Raji (cell line): Measurements from ENCODE around the gene PYROXD2.

Experiments
- POLR2A ChIP-seq: IDR thresholded peaks from 2 replicates; pipeline ENCODE4 v1.6.1; 2011; ENCODE audit warnings: low read depth, low read length, control low read depth; ENCODE audit not compliant: insufficient read depth

PYROXD2 gene

DNA sequence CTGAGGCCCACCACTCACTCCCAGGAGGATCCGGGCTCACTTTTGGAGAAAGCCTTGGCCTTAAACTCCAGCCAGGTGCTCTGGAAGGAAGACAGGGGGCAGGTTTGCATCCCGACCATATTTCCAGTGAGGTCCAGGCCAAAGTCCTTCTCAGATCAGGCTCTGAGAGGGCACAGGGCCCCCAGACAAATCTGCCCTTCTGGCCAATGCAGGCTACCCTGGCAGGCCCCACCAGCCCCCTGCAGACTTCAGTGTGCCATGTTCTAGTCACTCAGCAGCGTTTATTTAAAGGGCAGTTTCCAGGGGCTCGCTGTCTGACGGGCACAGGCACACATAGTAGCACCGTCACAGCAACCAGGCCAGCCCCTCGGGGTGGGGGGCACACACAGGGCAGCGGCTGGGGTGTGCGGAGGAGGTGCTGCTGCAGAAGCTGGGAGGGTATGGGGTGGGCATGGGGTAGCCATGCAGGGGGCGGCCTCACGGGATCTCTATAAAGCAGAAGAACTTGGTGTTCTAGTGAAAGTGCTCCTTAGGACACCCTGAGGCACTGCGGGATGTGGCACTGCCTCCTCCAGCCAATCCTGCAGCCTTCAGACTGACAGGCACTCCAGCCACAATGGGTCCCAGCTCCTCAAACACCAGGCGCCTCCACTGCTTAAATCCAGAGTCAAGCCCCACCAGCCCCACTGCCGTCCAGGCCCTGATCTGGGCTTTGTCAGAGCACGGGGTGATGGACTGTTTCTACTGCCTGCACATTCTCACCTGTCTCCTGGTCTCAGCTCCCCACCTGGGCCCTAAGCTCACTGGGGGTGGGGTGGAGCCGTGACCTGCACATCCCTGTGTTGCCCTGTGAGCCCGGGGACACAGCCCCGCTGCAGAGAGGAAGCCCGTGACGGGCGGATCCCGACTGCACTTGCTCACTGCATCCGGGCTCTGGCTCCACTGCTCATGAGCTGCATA is 9.6 kb upstream of the PYROXD2 start:
- TF ChIP-seq POLR2A: no peak

DNA sequence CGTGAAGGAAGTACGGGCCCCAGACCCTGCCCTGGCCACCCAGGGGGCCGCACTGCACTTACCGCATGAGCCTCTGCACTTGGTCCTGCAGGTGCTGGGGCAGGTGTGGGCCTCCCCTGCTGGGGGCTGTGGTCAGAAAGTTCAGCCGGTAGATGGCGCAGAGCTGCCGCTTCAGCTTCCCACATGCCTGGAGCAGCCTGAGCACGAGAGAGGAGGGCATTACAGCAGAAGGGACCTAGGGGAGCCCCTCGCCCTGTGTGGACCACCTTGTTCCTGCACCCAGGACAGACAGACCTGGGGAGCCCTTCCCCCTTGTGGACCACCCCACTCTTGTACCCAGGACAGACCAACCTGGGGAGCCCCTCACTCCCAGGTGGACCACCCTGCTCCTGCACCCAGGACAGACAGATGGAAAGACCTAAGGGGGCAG is 8.7 kb upstream of the PYROXD2 start:
- TF ChIP-seq POLR2A: no peak

- TF ChIP-seq POLR2A: no peak
Observed at GRCh38 chr10:98422182-98422581, 7.2 kb upstream of the PYROXD2 start.

- TF ChIP-seq POLR2A: no peak
Observed at GRCh38 chr10:98420786-98421185, 5.8 kb upstream of the PYROXD2 start.

DNA sequence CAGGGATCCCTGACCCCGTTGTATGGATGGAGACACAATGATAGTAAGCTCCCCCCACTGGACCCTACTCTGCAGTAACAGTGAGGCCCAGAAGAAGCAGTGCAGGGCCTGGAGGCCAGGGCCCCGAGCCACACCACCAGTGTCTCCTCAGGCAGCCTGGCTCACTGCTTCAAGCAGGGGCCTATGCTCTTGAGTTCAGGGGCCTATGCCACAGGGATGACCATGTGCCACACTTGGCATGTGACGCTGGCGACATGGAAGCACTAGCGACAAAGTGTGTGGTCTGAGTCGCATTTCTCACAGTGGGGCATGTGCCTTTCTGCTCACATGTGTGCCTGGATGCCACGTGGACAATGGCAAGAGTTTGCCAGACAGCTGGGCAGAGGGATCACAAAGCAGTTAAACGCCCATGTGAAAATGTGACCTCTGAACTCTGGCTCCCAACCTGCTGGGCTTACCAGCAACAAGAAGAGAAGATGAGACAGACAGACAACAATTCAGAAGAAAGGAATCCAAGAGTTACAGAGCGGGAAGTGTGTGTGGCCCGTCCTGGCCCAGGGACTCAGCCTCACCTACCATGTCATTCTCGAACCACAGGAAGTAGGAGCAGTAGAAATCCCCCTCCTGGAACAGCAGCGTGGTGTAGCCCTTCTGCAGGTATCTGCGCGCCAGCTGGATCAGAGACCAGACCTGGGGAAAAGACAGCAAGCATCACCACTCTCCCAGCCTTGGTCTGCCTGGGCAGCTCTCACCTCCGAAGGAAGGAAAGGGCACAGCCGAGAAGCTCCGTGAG is 4.7 kb upstream of the PYROXD2 start:
- TF ChIP-seq POLR2A: no peak

GRCh38 chr10:98418665-98419468 is 3.9 kb upstream of the PYROXD2 start:
- no peak for TF ChIP-seq POLR2A

DNA sequence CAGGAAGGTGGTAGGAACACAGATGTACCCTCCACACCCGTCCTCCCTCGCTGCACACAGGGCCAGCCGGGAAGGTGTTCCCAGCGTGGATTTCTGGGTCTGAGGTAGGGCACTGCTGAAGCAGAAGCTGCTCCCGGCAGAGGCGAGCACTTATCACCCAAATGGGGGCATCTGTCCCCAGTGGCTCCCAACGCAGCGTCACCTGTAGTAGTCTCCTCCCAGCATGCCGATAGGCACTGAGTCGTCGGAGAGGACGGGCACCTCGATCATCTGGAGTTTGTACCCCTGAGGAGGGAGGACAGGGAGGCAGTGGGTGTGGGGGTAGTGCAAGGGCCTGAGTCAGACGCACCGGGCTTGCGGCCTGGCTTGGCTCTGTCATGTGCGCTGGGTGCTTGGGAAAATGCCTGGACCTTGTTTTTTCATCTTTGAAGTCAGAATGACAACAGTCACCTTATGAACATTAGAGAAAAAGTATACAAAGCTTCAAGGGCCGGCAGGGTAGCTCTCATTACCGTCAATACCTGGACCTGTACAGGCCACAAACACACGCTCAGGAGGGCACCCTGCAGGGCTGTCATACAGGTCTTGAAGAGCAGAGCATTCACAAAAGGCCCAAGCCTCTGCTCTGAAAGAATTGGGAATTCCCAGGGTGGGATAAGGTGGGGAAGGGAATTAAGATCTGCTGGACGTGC is 3.1 kb upstream of the PYROXD2 start:
- no peak for TF ChIP-seq POLR2A

- TF ChIP-seq POLR2A: no peak
Observed at GRCh38 chr10:98417481-98417959, 2.5 kb upstream of the PYROXD2 start.

- TF ChIP-seq POLR2A: no peak
Observed at GRCh38 chr10:98416606-98417388, 1.8 kb upstream of the PYROXD2 start.

- TF ChIP-seq POLR2A: no peak
Observed at GRCh38 chr10:98415731-98416119, 743 bp upstream of the PYROXD2 start.

- TF ChIP-seq POLR2A: no peak
Observed at GRCh38 chr10:98414578-98414931, 427 bp downstream of the PYROXD2 start.

- TF ChIP-seq POLR2A: no peak
Observed at GRCh38 chr10:98411768-98412167, 3.2 kb downstream of the PYROXD2 start.

DNA sequence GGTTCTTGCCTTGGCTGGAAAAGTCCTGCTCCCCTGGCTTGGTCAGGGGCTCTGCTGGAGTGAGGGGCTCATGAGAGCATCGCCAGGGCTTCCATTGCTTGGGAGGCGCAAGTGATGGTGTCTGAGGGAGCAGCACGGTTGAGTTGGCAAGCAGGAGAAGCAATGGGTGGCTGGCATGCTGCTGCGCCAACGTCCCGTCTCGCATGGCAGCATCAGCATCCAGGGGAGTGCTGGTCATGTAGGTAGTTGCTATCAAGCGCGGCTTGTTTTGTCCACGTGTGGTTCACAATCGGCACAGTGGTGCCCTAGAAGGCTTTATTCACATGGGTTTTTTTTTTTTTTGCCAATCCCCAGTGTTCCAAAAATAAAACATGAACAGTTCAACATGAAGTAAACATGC is 3.8 kb downstream of the PYROXD2 start:
- no peak for TF ChIP-seq POLR2A

GRCh38 chr10:98410759-98411158 is 4.2 kb downstream of the PYROXD2 start:
- no peak for TF ChIP-seq POLR2A
